Stimulated activated CD8-positive, alpha-beta memory T cell treated with anti-CD3 and anti-CD28 coated beads, Interleukin-4, amount 100 ng/mL, for 24 hours (primary cell): Measurements from ENCODE around the gene ADAMTS17.
"Not testable (repeated sequence)": the region's sequence is repeated elsewhere in the genome, so short reads cannot be mapped to it uniquely, and the experiment has no call there.

Experiments
- DNase-seq: peaks from one replicate; pipeline ENCODE4 v3.0.0-alpha.2; 2020; ENCODE audit warnings: low read depth

The ADAMTS17 gene

DNA sequence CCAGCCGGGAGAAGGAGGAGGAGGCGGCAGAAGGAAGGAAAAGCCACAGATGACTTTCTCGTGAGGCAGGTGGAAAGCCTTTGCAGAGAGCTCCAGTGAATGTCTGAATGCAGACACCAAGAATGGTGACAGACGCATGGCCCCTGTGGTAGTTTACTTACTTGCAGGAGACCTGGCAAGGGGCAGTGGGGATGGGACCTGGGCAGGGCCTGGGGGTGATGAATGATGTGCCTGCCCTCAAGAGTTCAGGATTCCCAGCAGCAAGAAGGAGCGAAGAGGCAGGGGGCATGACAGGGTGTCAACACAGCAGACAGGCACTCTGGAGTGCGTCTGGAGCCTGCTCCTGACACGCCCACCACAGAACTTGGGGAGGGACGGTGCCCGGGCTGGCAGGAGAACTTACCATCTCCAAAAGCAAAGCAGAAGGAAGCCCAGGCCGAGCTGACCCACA is 348.1 kb downstream of the ADAMTS17 start:
- DNase-seq: no peak

DNA sequence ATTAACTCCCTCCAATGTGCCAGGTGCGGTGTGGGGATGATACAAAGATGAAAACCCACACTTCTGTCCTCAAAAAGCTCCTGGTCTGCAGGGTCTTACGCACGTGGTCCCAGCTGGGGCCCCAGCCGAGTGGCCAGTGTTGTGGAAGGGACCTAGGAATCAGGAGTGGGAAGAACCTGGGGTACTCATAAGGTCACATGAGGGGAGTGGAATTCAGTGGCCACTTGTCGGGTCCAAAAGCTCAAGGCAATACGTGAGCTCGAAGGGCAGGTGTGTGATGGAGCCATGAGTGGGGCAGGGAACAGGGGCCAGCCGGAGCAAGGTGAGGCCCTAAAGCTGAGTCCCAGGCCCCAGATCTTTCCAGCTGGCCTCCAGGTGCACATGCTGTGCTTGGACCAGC is 348.5 kb downstream of the ADAMTS17 start:
- DNase-seq: no peak

DNA sequence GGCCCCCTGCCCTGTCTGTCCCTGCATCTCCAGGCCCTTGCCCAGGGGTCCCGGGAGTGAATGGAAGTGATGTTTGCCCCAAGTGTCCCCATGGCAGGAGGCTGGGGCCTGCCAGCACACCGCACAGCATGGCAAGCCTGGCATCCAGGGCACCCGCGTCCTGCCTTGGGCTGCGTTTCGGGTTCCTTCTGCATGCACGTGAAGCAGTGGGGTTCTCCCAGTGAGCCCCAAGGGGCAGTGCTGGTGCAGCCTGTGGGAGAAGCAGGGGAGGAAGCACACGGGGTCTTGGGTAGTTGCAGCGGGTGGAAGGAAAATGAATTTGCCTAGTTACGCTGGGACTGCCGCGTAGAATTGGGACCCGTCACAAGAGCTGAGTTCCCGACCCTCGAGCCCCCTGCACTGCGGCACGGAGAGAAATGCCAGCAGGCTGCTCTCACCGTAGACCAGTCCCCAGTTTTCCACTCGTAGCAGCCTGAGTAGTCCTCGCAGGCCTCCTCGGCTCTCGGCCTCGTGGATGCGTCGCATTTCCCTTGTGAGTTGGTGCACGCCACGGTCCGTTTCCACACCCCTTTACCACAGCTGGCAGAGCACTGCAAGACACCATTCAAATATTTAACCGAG is 349.1 kb downstream of the ADAMTS17 start:
- DNase-seq: no peak

DNA sequence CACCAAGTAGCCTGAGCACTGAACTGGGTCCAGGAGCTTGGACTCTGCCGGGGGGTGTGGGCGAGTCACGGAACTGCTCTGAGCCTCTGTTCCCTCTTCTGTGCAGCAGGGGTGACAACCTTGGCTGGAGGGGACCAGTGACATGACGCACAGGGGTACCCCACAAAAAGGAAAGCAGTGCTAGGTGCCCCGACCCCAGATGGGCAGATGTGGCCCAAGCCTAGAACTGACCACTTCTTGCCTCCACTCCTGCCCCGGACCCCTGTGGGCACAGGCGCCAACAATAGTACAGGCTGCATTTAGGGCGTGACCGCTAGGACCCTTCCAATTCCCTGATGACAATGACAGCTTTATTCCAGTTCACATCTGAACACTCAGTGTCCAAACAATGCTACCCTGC is 352.7 kb downstream of the ADAMTS17 start:
- no peak for DNase-seq

- no peak for DNase-seq
Observed at GRCh38 chr15:99987701-99988100, 354.1 kb downstream of the ADAMTS17 start.

GRCh38 chr15:99987119-99987506 is 354.7 kb downstream of the ADAMTS17 start:
- DNase-seq: no peak

DNA sequence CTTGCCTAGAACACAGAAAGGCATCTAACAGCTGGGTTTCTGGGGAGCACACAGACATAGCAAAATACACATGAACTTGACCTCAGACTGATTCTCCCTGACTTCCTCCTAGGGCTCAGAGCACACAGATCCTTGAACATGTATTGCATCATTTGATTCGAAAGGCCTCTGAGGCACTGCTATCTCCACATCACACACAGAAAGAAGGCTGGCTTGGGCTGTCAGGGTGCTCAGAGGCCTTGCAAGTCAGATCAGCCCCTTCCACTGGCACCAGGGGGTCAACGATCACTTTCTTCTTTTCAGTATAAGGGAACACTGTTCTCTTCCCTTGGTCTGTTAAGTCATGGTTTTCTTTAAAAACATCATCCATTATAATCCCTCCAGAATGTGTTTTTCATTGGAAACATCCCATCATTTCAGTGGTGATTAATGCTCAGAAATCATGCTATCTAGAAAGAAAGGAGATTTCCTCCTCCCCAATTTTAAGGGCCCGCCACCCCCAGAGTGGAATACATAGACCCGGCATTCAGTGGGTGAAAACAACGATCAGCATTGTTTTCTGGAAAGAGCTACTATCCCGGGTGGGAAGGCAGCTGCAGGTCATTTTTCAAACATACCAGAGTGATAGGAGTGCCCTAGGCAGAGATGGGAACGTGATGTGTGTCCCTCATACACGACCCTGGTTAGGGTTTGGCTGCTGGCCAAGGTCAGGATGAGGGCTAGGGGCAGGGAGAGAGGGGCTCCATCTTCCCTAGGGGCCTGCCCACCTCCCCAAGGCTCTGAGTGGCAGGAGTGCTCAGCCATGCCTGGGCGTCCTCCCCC is 355.3 kb downstream of the ADAMTS17 start:
- no peak for DNase-seq

- no peak for DNase-seq
Observed at GRCh38 chr15:99985878-99986277, 355.9 kb downstream of the ADAMTS17 start.

DNA sequence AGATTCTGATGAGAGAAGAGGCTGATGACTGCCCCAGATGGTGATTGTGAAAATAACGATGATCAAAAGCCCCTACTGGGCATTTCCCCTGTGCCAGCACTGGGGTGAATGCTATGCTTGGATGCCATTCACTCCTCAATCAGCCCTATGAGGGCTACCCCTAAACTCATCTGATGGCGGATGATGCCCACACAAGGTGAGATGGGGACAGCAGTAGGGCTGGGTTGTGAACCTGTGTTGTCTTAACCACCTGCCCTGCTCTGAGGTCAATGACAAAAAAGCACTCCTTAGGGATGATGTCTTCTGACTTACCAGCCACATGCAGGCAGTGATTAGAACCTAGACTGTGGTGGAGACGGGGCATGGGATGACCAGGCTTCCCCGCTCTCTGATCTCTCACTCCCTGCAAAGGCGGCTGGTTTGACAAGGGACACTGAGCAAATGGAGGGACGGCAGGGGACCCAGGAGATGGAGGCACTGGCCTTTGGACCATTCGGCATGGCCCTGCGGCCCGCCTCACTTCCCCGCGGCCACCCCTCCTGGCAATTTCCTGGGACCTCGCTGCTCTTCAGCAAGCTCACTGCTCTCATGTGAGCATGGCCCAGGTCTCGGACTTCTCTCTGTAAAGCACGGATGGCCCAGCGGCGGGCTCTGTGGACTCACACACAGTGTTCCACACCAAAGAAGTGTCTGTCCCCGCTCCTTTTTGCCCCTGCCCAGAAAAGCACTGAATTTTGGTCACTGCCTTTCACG is 357.1 kb downstream of the ADAMTS17 start:
- no peak for DNase-seq

DNA sequence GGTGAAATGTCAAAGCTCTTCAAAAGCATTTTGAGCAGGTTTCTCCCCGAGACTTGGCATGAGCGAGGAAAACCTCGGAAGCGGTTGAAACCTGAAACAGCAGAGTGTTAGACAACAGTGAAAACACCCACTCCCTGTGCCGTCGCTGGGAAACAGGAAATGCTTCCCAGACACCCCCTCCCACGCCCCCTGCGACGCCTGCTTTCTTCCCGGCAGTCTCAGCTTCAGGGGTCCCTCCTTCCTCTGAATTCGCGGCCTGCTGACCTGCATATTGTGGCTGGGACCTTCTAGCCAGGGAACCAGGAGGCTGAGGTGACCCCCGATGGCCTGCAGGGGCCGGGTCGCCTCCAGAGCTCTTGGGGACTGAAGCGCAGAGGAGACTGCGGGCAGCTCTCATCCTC is 357.9 kb downstream of the ADAMTS17 start:
- DNase-seq: no peak

DNA sequence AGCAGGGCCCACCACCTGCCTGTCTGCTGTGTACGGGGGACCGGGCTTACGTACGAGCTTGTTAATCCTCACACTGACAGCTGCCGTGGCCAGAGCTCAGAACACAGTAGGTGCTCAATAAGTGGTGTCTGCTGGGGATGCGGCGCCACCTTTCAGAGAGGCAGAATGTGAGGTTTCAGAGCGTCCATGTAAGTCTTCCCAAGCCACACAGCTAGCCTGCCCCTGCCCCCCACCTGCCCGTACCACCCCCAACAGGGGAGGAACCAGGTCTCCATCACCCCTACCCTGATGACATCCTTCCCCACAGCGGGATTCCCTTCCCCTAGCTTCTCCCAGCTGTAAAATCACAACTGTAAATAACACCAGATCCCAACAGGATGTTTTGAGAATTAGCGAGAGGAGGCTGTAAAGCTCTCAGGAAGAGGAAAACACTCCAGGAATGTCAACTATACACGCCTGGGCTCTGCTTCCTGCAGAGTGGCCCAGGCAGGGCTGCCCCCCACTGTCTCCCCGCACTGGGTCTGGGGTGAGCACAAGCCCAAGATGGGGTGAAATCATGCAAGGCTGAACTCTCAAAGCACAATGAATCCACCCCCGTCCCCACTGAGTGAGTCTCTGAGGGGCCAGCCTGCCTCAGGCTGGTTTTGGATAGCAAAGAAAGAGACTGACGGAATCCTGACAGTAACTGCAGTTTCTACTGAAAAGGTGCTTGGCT is 358.4 kb downstream of the ADAMTS17 start:
- no peak for DNase-seq

- no peak for DNase-seq
Observed at GRCh38 chr15:99982662-99983061, 359.1 kb downstream of the ADAMTS17 start.

- DNase-seq: no peak
Observed at GRCh38 chr15:99981839-99982658, 359.7 kb downstream of the ADAMTS17 start.

DNA sequence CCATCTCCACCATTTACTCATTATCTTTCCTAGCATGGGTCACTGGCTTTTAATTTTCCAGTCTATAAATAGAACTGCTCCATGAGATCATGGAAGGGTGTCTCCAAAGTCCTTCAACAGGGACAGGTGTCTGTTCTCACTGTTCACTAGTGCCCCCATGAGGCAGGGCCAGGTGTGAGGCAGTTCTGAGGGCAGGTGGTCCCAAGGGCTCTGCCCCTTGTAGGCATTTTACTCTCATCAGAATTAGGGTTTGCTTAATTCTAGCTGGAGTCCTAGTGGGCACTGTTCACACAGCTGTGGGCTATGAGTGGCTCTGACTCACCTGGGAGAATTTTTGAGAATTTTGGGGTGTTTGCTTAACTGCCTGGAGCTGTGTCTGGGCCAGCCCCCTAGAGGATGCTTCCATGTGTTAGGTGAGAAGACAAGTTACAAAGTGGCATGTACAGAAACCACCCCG is 360.6 kb downstream of the ADAMTS17 start:
- DNase-seq: no peak

DNA sequence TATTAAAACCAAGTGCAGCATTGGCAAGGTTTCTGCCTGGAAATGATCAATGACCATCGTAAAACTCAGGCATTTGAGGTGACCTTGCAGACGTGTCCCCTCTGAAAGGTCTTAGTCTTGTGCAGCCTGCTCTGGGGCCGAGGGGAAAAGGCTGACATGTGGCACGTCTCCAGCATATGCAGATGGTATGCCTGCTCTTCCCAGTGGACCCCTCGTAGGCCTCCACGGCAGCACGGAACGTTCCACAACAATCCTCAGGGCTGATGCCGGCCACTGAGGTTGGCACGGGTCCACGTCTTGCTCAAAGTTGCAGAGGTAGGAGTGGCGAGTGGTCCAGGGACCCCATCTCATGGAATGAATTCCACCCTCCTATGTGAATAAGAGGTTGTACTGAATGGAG is 361.0 kb downstream of the ADAMTS17 start:
- DNase-seq: no peak

- not testable (repeated sequence) for DNase-seq
Observed at GRCh38 chr15:99979886-99980285, 361.9 kb downstream of the ADAMTS17 start.

DNA sequence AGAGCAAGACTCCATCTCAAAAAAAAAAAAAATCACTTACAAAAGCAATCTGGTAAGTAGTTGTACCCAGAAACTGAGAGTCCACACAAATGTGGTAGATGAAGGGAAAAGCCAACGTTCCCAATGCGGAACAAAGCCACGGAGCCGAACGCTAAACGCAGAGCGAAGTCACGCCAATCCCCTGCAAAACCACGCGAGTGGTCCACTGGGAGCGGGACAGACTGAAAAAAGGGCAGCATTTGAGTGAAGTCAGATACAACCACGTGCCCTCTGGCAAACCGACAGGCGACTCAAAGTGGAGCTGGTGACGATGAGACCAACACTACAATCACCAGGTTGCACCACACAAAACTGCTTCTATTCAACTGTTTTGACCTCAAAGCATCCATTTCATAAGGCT is 362.4 kb downstream of the ADAMTS17 start:
- no peak for DNase-seq

DNA sequence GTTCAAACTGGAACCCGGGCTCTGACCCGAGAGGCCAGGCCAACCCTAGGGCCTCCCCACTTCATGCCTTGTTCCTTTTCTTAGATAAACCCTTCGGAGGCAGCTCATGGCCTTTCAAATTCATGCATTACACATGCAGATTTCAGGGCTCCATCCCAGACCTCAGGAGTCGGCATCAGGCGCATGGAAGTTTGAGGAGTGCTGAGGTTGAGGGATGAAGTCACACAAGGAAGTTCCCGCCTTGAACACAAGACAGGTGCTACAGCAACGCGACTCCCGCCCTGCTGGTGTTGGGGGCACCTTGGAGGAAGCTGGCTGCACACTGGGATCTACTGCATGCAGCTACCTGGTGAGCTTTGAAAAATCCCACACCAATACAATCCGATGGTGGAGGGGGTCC is 363.3 kb downstream of the ADAMTS17 start:
- DNase-seq: no peak

- no peak for DNase-seq
Observed at GRCh38 chr15:99977929-99978328, 363.8 kb downstream of the ADAMTS17 start.

DNA sequence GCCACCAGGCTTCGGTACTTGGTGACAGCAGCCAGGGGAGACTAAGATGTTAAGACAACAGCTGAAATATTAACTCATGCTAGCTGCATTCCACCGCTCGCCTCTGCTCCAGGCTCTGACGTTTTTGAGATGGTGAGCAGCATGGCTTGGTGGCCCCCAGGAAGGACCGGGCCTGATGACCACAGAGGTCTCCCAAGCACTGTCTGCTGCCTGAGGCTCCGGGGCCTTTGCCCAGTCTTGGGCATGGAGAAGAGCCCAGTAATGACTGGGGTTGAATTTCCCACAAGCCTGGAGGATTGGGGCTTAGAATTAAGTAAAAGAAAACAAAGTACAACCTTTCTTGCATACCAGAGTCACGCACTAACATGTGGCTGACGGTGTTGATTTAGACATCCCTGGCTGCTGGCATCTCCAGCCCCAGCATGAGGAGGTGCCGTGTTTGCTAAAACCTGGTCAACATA is 364.9 kb downstream of the ADAMTS17 start:
- no peak for DNase-seq

DNA sequence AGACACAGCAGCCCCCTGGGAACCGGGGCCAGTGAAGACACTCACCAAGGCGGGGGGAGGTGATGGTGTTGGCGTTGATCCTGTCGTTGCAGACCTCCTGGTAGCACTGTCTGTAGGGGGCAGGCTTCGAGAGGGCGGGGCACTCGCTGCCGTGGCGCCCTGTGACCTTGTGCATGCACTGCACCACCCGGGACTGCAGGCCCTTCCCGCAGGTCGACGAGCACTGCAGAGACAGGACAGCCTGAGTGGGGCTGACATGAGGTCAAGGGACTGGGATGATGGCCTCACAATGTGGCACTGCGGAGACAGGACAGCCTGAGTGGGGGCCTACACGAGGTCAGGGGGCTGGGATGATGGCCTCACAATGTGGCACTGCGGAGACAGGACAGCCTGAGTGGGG is 365.8 kb downstream of the ADAMTS17 start:
- DNase-seq: no peak
